SK-N-MC (cell line): ENCODE data around the gene SFPQ.
"Not testable (repeated sequence)": the region's sequence is repeated elsewhere in the genome, so short reads cannot be mapped to it uniquely, and the experiment has no call there.

Source experiments
- DNase-seq: peaks from one replicate; pipeline ENCODE4 v3.0.0-alpha.2; 2011; ENCODE audit warnings: low read depth, low spot score
- H3K27ac ChIP-seq: fragments of 200-600 bp; sonication (generic); 2 replicates; pipeline ENCODE4 v1.5.1; 2016; ENCODE audit warnings: mixed run types
- H3K36me3 ChIP-seq: fragments of 200-600 bp; sonication (generic); 2 replicates; pipeline ENCODE4 v1.6.1; 2017; ENCODE audit warnings: antibody characterized with exemption, low read length, mixed read lengths; ENCODE audit not compliant: insufficient read depth
- H3K4me3 ChIP-seq: fragments of 200-600 bp; sonication (generic); 2 replicates; pipeline ENCODE4 v1.5.1; 2016
- H3K9ac ChIP-seq: fragments of 200-600 bp; sonication (generic); 2 replicates; pipeline ENCODE4 v1.8.0; 2017; ENCODE audit warnings: mixed run types, mixed read lengths; ENCODE audit not compliant: insufficient read length
- H3K9me3 ChIP-seq: fragments of 200-600 bp; sonication (generic); 2 replicates; pipeline ENCODE4 v1.6.1; 2017; ENCODE audit warnings: low read depth, mild to moderate bottlenecking, antibody characterized with exemption, low read length, moderate library complexity, mixed read lengths
- EZH2 ChIP-seq: fragments of 200-600 bp; sonication (generic); IDR thresholded peaks from one replicate; pipeline ENCODE4 v1.6.1; 2017; ENCODE audit warnings: antibody characterized with exemption
- FOXP2 ChIP-seq: optimal IDR thresholded peaks from 2 replicates; pipeline ENCODE3; 2011; ENCODE audit warnings: mild to moderate bottlenecking, moderate library complexity; ENCODE audit not compliant: insufficient read depth; ENCODE audit errors: extremely low read length, control extremely low read depth
- POLR2AphosphoS5 ChIP-seq: IDR thresholded peaks from 2 replicates; pipeline ENCODE4 v1.6.1; 2012; ENCODE audit warnings: mild to moderate bottlenecking, low read depth, low read length, borderline replicate concordance

The SFPQ gene

DNA sequence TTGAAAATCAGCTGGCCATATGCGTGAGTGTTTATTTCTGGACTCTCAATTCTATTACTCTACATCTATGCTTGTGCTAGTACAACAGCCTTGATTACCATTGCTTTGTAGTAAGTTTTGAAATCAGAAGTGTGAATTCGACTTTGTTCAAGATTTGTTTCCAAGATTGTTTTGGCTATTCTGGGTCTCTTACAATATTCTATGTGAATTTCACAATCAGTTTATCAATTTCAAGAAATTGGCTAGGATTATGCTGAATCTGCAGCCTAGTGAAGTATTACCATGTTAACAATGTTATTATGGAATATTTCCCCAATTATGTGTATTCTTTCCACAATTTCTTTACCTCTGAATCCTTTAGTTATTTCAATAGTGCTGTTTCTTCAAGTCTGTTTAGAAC, 19.5 kb downstream of the SFPQ start:
- H3K9ac ChIP-seq: no peak overlapping the region
- H3K27ac ChIP-seq: peak overlapping the region; percentile 63
- peaks cover 35% of the 10 kb centered on the region for H3K36me3 ChIP-seq
- no peak for TF ChIP-seq FOXP2
- no peak for TF ChIP-seq EZH2
- TF ChIP-seq POLR2AphosphoS5: no peak
- no peaks in the 10 kb centered on the region for H3K9me3 ChIP-seq
- no peak overlapping the region for H3K4me3 ChIP-seq
- DNase-seq: no peak

DNA sequence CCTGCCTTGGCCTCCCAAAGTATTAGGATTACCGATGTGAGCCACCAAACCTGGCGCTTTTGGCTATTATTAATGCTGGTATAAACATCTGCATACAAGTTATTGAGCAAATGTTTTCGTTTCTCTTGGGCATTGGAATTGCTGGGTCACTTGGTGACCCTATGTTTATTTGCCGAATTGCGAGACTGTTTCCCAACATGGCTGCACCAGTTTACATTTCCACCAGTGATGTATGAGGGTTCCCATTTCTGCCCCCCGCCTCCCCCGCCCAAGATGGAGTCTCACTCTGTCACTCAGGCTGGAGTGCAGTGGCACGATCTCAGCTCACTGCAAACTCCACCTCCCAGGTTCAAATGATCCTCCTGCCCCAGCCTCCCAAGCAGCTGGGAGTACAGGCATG, 20.9 kb downstream of the SFPQ start:
- H3K36me3 ChIP-seq: peaks cover 21% of the 10 kb centered on the region
- H3K27ac ChIP-seq: no peak overlapping the region
- H3K9me3 ChIP-seq: no peaks in the 10 kb centered on the region
- no peak for TF ChIP-seq EZH2
- no peak; the same call in 1 of the 2 replicates for TF ChIP-seq POLR2AphosphoS5
- TF ChIP-seq FOXP2: no peak
- DNase-seq: no peak
- H3K9ac ChIP-seq: no peak overlapping the region
- no peak overlapping the region for H3K4me3 ChIP-seq

DNA sequence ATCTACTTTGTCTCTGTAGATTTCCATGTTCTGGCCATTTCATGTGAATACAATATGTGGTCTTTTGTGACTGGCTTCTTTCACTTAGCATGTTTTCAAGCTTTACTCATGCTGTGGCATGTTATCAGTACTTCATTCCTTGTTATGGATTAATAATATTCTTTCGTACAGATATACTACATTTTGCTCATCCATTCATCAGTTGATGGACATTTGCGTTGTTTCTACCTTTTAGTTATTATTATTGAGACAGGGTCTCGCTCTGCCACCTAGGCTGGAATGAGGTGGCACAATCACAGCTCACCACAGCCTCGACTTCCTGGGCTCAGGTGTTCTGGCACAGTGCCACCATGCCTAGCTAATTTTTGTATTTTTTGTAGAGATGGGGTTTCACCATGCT, 21.4 kb downstream of the SFPQ start:
- no peak for DNase-seq

DNA sequence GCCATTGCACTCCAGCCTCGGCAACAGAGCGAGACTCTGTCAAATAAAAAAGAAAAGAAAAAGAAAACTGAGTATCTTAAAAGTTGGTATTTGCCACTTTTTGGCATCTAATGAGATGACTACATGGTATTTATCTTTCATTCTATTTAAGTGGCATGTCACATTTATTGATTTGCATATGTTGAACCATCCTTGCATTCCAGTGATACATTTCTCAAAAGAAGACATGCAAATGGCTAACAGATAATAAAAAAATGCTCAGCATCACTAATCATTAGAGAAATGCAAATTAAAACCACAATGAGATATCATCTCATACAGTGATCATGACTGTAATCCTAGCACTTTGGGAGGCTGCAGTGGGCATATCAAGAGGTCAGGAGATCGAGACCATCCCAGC, 28.1 kb downstream of the SFPQ start:
- H3K9ac ChIP-seq: no peak overlapping the region
- no peak for DNase-seq
- TF ChIP-seq EZH2: no peak
- H3K36me3 ChIP-seq: no peaks in the 10 kb centered on the region
- H3K4me3 ChIP-seq: no peak overlapping the region
- no peaks in the 10 kb centered on the region for H3K9me3 ChIP-seq
- no peak overlapping the region for H3K27ac ChIP-seq

More for the DNA sequence above, 21.4 kb downstream of the SFPQ start:
- Histone ChIP-seq H3K9ac (no peak overlapping the region), H3K4me3 (no peak overlapping the region), H3K36me3 (peaks cover 16% of the 10 kb centered on the region), H3K9me3 (no peaks in the 10 kb centered on the region), H3K27ac (no peak overlapping the region)
- TF ChIP-seq EZH2: no peak
- TF ChIP-seq FOXP2: no peak
- TF ChIP-seq POLR2AphosphoS5: no peak

DNA sequence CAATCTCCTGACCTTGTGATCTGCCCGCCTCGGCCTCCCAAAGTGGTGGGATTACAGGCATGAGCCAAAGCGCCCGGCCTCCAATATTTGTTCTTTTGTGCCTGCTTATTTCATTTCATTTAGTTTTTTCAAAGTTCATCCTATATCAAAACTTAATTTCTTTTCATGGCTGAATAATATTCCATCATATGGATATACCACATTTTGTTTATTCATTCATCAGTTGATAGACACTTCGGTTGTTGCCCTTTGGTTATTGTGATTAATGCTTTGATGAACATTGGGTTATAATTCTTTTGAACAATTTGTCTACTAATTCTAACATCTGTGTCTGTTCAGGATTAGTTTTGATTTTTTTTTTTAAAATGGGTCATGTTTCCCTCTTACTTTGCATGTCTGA, 41.7 kb downstream of the SFPQ start:
- Histone ChIP-seq H3K4me3 (no peak overlapping the region), H3K9me3 (no peaks in the 10 kb centered on the region), H3K27ac (no peak overlapping the region), H3K9ac (no peak overlapping the region), H3K36me3 (no peaks in the 10 kb centered on the region)
- TF ChIP-seq EZH2: no peak
- no peak for TF ChIP-seq FOXP2
- no peak for TF ChIP-seq POLR2AphosphoS5
- DNase-seq: no peak

DNA sequence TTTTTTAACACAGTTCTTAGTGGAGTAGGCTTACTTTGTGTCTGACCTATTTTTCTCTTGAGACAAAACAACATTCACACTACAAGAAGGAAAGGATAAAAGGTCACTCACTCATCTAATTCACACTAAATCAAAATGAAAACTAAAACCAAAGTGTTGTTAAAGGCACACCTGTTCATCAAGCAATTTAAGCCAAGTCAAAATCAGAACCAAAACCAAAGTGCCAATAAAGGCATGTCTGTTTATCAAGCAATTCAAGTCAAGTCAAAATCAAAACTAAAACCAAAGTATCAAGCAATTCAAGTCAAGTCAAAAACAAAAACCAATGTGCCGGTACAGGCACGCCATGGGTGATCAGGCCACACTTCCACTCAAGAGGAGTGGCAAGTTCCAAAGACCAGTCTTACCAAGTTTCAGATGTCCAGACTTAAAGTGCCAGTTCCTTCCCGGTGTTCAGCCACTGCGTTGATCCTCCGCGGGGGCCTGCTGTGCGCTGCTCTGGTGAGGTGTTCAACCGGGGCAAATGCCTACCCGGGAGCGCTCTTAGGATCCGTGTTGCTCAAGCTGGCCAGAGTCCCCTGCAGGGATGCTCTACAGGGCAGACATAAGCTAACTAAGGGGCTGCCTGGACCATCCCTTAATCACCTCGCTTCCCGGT, 46.9 kb downstream of the SFPQ start:
- H3K36me3 ChIP-seq, H3K4me3 ChIP-seq, H3K27ac ChIP-seq, H3K9ac ChIP-seq, H3K9me3 ChIP-seq, DNase-seq: not testable (repeated sequence)

DNA sequence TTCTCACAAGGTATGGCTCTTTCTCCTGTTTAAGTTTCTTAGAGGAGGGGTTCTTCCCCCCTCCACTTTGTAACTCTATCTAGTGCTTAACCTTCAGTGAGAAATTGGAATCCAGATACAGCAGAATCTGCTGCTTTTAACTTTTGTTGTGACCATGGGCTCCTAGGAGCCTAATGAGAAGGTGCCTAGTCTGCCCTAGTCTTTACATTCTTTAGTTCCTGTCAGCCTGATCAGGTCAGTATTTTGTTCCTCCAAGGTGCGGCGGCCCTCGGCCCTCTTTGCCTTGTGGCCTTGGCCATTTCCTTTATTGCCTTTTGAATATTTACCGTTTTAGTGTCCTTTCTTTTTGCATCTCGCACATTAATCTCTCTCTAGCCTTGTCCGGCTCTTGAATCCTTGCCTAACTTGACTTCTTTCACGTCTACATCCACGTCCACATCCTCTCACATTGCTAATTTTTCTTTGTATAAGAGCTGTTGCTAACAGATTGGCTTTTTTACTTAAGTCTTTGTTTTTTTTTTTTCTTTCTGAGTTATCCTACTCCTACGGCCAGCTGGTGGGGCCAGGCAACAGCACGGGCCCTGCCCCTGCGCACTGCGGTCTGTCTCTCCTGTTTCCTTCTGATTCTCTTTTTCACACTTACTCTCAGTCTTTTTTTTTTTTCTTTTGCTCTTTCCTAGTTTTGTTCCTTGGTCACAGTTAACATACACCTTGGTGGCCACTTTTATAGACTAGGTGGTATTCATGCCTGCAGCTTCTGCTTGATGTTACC, 49.0 kb downstream of the SFPQ start:
- no peaks in the 10 kb centered on the region for H3K36me3 ChIP-seq
- no peak overlapping the region for H3K27ac ChIP-seq
- TF ChIP-seq FOXP2: no peak
- no peak for TF ChIP-seq POLR2AphosphoS5
- no peak for TF ChIP-seq EZH2
- H3K4me3 ChIP-seq: no peak overlapping the region
- no peaks in the 10 kb centered on the region for H3K9me3 ChIP-seq
- no peak for DNase-seq
- no peak overlapping the region for H3K9ac ChIP-seq

DNA sequence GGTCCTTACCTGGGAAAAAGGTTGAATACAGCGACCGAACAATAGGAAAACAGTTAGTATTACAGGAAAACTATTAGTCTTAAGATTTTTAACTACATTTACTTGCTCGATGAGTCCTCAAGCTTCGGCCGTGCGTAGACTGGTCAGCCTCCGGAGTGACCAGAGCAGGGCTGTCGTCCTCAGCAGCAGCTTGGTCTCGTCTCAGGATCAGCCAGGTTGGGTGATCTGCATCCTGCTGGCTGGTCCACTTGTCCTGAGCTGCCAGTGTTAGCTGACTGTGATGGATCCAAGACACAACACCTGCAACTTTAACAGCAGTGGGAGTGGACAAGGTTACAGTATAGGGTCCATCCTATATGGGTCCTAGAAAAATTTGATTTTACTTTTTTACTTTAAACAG, 50.2 kb downstream of the SFPQ start:
- H3K9ac ChIP-seq, H3K9me3 ChIP-seq, DNase-seq, H3K36me3 ChIP-seq, H3K27ac ChIP-seq, H3K4me3 ChIP-seq: not testable (repeated sequence)

DNA sequence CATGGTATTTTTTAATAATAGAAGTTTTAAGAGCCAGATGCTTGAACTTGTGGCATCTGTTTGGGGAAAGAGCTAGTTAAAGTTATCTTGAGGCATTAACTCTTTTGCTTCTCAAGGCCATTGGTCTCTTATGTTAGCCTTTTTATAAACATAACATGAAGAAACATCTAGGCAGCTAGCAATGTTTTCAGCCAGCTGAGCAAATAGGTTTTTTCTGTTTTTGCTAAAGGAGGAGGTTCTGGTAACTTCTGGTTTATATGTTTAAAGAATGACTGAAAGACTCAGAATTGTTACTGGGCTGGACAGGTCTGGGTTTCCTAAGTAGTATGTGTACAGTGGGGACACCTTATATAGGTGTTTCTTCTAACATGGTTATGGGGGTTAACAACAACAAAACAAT, 50.7 kb downstream of the SFPQ start:
- not testable (repeated sequence) for H3K9me3 ChIP-seq, H3K36me3 ChIP-seq, H3K9ac ChIP-seq, H3K4me3 ChIP-seq, DNase-seq, H3K27ac ChIP-seq

DNA sequence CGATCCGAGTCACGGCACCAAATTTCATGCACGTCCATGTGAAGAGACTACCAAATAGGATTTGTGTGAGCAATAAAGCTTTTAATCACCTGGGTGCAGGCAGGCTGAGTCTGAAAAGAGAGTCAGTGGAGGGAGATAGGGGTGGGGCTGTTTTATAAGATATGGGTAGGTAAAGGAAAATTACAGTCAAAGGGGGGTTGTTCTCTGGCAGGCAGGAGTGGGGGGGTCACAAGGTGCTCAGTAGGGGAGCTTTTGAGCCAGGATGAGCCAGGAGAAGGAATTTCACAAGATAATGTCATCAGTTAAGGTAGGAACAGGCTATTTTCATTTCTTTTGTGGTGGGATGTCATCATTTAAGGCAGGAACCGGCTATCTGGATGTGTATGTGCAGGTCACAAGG, 55.4 kb downstream of the SFPQ start:
- not testable (repeated sequence) for H3K4me3 ChIP-seq, DNase-seq, H3K9me3 ChIP-seq, H3K36me3 ChIP-seq, H3K9ac ChIP-seq, H3K27ac ChIP-seq
